ENCODE results near the gene GALR3. TPM values are rescaled to one million over a fixed set of nuclear protein-coding genes. Genes with fewer than 3 reads are reported as not detected.
A peak's percentile ranks its signal among the peaks of the same experiment; 100 is the strongest.

Gene GALR3
- polyA plus RNA-seq, 3 donors = not detected

GRCh38 chr22:37820350-37820749 lies 2.8 kb upstream of the GALR3 start:
- H3K27me3 Mint-ChIP-seq (ENCODE audit: low read depth in 3 of 3) = peaks cover 41 to 54% (median 41%) of the 10 kb centered on the region in 3 donors
- intact Hi-C loops (cut with micrococcal nuclease) = no loop called here
- peaks cover 7 to 40% of the 10 kb centered on the region in 2 donors for H3K27me3 ChIP-seq (ENCODE audit: control insufficient read depth in 2 of 2, insufficient read depth in 2 of 2, low read length in 2 of 2)

GRCh38 chr22:37822079-37822833 lies 926 bp upstream of the GALR3 start:
- Mint-ChIP-seq H3K27me3 (ENCODE audit: low read depth in 3 of 3) (peaks cover 40 to 59% (median 48%) of the 10 kb centered on the region in 3 donors), H3K27ac (no peak overlapping the region), H3K9me3 (peaks cover 0 to 7% (median 0%) of the 10 kb centered on the region in 7 donors), H3K36me3 (no peaks in the 10 kb centered on the region), H3K4me3 (peak overlapping the region in 1 of 2 donors; percentile 53), H3K4me1 (peaks cover 23% of the 10 kb centered on the region)
- H3K27ac ChIP-seq (ENCODE audit: low read depth in 1 of 2, low read length in 2 of 2) = no peak overlapping the region
- no peak for DNase-seq
- H4K20me1 ChIP-seq (ENCODE audit: insufficient read depth, low read length) = no peaks in the 10 kb centered on the region
- intact Hi-C loops (cut with micrococcal nuclease) = no loop called here
- WGBS (ENCODE audit: insufficient coverage) = 59% methylated on average over 5 of the region's 8 CpGs
- no peak overlapping the region for H2AFZ ChIP-seq (ENCODE audit: insufficient read depth, low read depth, low read length, poor library complexity, severe bottlenecking)
- H3K4me1 ChIP-seq (ENCODE audit: control insufficient read depth in 1 of 2, insufficient read depth in 2 of 2, low read length in 2 of 2) = peaks cover 19 to 37% of the 10 kb centered on the region in 2 donors
- no peak for TF ChIP-seq CTCF (IDR thresholded peaks at IDR 0.05)
- no peaks in the 10 kb centered on the region for H3K36me3 ChIP-seq (replicated peaks in 1 of 2; ENCODE audit: control insufficient read depth in 1 of 2, insufficient read depth in 2 of 2, low read length in 2 of 2)
- H3K79me2 ChIP-seq (ENCODE audit: insufficient read depth, low read length) = no peaks in the 10 kb centered on the region
- H3K9ac ChIP-seq (ENCODE audit: insufficient read depth, low read length, poor library complexity, severe bottlenecking) = no peak overlapping the region
- no peaks in the 10 kb centered on the region for H3K9me3 ChIP-seq (replicated peaks in 1 of 2; ENCODE audit: control insufficient read depth in 1 of 2, insufficient read depth in 1 of 2, low read length in 2 of 2)
- peaks cover 7 to 40% of the 10 kb centered on the region in 2 donors for H3K27me3 ChIP-seq (ENCODE audit: control insufficient read depth in 2 of 2, insufficient read depth in 2 of 2, low read length in 2 of 2)
- no peak overlapping the region for H3K4me2 ChIP-seq (replicated peaks; ENCODE audit: extremely low read depth, low read length, poor library complexity, severe bottlenecking)
- no peak overlapping the region for H3K4me3 ChIP-seq (replicated peaks in 1 of 3; ENCODE audit: low read depth in 2 of 3, low read length in 3 of 3)

More at GRCh38 chr22:37820350-37820749, 2.8 kb upstream of the GALR3 start:
- Histone ChIP-seq H3K4me1 (ENCODE audit: control insufficient read depth in 1 of 2, insufficient read depth in 2 of 2, low read length in 2 of 2) (peaks cover 19 to 34% of the 10 kb centered on the region in 2 donors), H2AFZ (ENCODE audit: insufficient read depth, low read depth, low read length, poor library complexity, severe bottlenecking) (no peak overlapping the region), H3K36me3 (replicated peaks in 1 of 2; ENCODE audit: control insufficient read depth in 1 of 2, insufficient read depth in 2 of 2, low read length in 2 of 2) (no peaks in the 10 kb centered on the region), H3K27ac (ENCODE audit: low read depth in 1 of 2, low read length in 2 of 2) (no peak overlapping the region), H4K20me1 (ENCODE audit: insufficient read depth, low read length) (no peaks in the 10 kb centered on the region), H3K9me3 (replicated peaks in 1 of 2; ENCODE audit: control insufficient read depth in 1 of 2, insufficient read depth in 1 of 2, low read length in 2 of 2) (no peaks in the 10 kb centered on the region), H3K4me3 (replicated peaks in 1 of 3; ENCODE audit: low read depth in 2 of 3, low read length in 3 of 3) (no peak overlapping the region), H3K4me2 (replicated peaks; ENCODE audit: extremely low read depth, low read length, poor library complexity, severe bottlenecking) (no peak overlapping the region), H3K9ac (ENCODE audit: insufficient read depth, low read length, poor library complexity, severe bottlenecking) (no peak overlapping the region), H3K79me2 (ENCODE audit: insufficient read depth, low read length) (no peaks in the 10 kb centered on the region)
- H3K36me3 Mint-ChIP-seq = no peaks in the 10 kb centered on the region
- H3K9me3 Mint-ChIP-seq = peaks cover 0 to 7% (median 0%) of the 10 kb centered on the region in 7 donors
- no peak for TF ChIP-seq CTCF (IDR thresholded peaks at IDR 0.05)
- no peak overlapping the region for H3K27ac Mint-ChIP-seq
- H3K4me1 Mint-ChIP-seq = peaks cover 23% of the 10 kb centered on the region
- H3K4me3 Mint-ChIP-seq = peak overlapping the region in 1 of 2 donors; percentile 74
- no peak for DNase-seq
- 95% methylated on average over 4 of the region's 5 CpGs for WGBS (ENCODE audit: insufficient coverage)

All from CD14-positive monocyte (primary cell).